Hepatocyte (in vitro differentiated cells): ENCODE measurements around the gene ACKR1.

Source experiments
- CTCF ChIP-seq: fragments of 200-600 bp; sonication (generic); IDR thresholded peaks from 2 replicates; pipeline ENCODE4 v1.5.1; 2016; ENCODE audit warnings: antibody characterized with exemption, mild to moderate bottlenecking; ENCODE audit not compliant: poor library complexity
- EZH2 ChIP-seq: fragments of 200-600 bp; sonication (generic); IDR thresholded peaks from 2 replicates; pipeline ENCODE4 v1.6.1; 2016; ENCODE audit warnings: antibody characterized with exemption, mild to moderate bottlenecking, borderline replicate concordance

- TF ChIP-seq CTCF (no peak), EZH2 (no peak)
Measured at GRCh38 chr1:159185121-159185520, 19.6 kb upstream of the ACKR1 start.
